H1 (cell line): ENCODE results near the gene CLEC10A. TPM values are rescaled to one million over a fixed set of nuclear protein-coding genes. Genes with fewer than 3 reads are reported as not detected.

ENCODE experiments used
- CTCF ChIA-PET: fragments of 300-600 bp; sonication (Branson Sonifier 250); formaldehyde crosslinking; loops from one replicate; lab custom pipeline; 2021; ENCODE audit not compliant: partially characterized antibody; lab: Charles Lee
- POLR2A ChIA-PET: fragments of 300-600 bp; sonication (Branson Sonifier 250); formaldehyde crosslinking; loops from one replicate; lab custom pipeline; 2021; ENCODE audit warnings: inconsistent platforms; ENCODE audit not compliant: partially characterized antibody; lab: Charles Lee
- DNase-seq, 2 experiments: peaks; one replicate each; pipeline versions ENCODE4 v3.0.0 to v3.0.0-alpha.2; 2010 to 2022; ENCODE audit warnings: low spot score in 2 of 2, low read depth in 1 of 2, mixed read lengths in 1 of 2
- FAIRE-seq: peaks from 2 replicates; lab custom pipeline; 2011; peaks lifted over from hg19 to GRCh38; lab: Jason Lieb, UNC
- H2AFZ ChIP-seq: 2 replicates; pipeline ENCODE4 v1.8.1; 2012; ENCODE audit warnings: low read length, inconsistent platforms
- H2AK5ac ChIP-seq: 2 replicates; pipeline ENCODE4 v1.6.1; 2013; ENCODE audit warnings: low read depth, low read length
- H2BK120ac ChIP-seq: replicated peaks from 2 replicates; pipeline ENCODE3; 2013; ENCODE audit warnings: low read depth, low read length, inconsistent platforms
- H2BK12ac ChIP-seq: 2 replicates; pipeline ENCODE4 v1.6.1; 2013; ENCODE audit warnings: low read depth, low read length
- H2BK15ac ChIP-seq: 2 replicates; pipeline ENCODE4 v1.6.1; 2013; ENCODE audit warnings: low read length
- H2BK20ac ChIP-seq: 2 replicates; pipeline ENCODE4 v1.6.1; 2013; ENCODE audit warnings: low read length
- H2BK5ac ChIP-seq: 2 replicates; pipeline ENCODE4 v1.6.1; 2013; ENCODE audit warnings: low read depth, low read length
- H3K14ac ChIP-seq: 2 replicates; pipeline ENCODE4 v1.6.1; 2013; ENCODE audit warnings: inconsistent platforms; ENCODE audit not compliant: insufficient read length
- H3K18ac ChIP-seq: 2 replicates; pipeline ENCODE4 v1.6.1; 2013; ENCODE audit warnings: low read length; ENCODE audit errors: extremely low read depth
- H3K23ac ChIP-seq: 2 replicates; pipeline ENCODE4 v1.6.1; 2013; ENCODE audit warnings: inconsistent platforms; ENCODE audit not compliant: insufficient read length
- H3K23me2 ChIP-seq: 2 replicates; pipeline ENCODE4 v1.6.1; 2013; ENCODE audit warnings: low read depth, low read length
- H3K27ac ChIP-seq: 2 replicates; pipeline ENCODE4 v1.6.1; 2011; ENCODE audit warnings: low read depth, low read length, inconsistent platforms
- H3K27me3 ChIP-seq, 4 experiments: replicated peaks in 1 of 4; 1 replicate in 1 of 4; 2 replicates in 3 of 4; pipeline versions ENCODE4 v1.6.1 to v1.8.1; 2011 to 2013; ENCODE audit warnings: low read length in 3 of 4, mild to moderate bottlenecking in 3 of 4, inconsistent platforms in 2 of 4, mixed read lengths in 2 of 4, moderate library complexity in 1 of 4; ENCODE audit not compliant: control insufficient read depth in 3 of 4, insufficient read depth in 3 of 4; ENCODE audit errors: extremely low read depth in 1 of 4
- H3K36me3 ChIP-seq, 4 experiments: 2 replicates each; pipeline versions ENCODE4 v1.6.1 to v1.8.1; 2011 to 2013; ENCODE audit warnings: mild to moderate bottlenecking in 4 of 4, low read length in 3 of 4, moderate library complexity in 2 of 4, control low read depth in 1 of 4, inconsistent platforms in 1 of 4; ENCODE audit not compliant: insufficient read depth in 4 of 4, control insufficient read depth in 2 of 4
- H3K4ac ChIP-seq: replicated peaks from 2 replicates; pipeline ENCODE3; 2013; ENCODE audit warnings: low read length, low read depth, mixed read lengths, inconsistent platforms; ENCODE audit not compliant: insufficient read length
- H3K4me1 ChIP-seq, 4 experiments: replicated peaks in 1 of 4; 1 replicate in 1 of 4; 2 replicates in 3 of 4; pipeline versions ENCODE4 v1.6.1 to v1.8.1; 2011 to 2013; ENCODE audit warnings: low read length in 3 of 4, inconsistent platforms in 2 of 4, mixed read lengths in 1 of 4; ENCODE audit not compliant: insufficient read depth in 4 of 4, control insufficient read depth in 3 of 4
- H3K4me2 ChIP-seq, 2 experiments: 2 replicates each; pipeline versions ENCODE4 v1.6.1 to v1.8.1; 2011 to 2013; ENCODE audit warnings: low read depth in 2 of 2, low read length in 2 of 2, control low read depth in 1 of 2, inconsistent platforms in 1 of 2, mild to moderate bottlenecking in 1 of 2; ENCODE audit not compliant: insufficient read depth in 1 of 2
- H3K4me3 ChIP-seq, 4 experiments: fragments of 200-600, 300-600 bp in 1 of 4; sonication (generic), shearing (Covaris generic), sonication (Bioruptor Twin) in 1 of 4; 2 replicates each; pipeline versions ENCODE4 v1.5.1 to v1.8.1; 2011 to 2016; ENCODE audit warnings: low read length in 4 of 4, low read depth in 3 of 4, control low read depth in 2 of 4, inconsistent platforms in 2 of 4, mild to moderate bottlenecking in 2 of 4, mixed read lengths in 1 of 4, moderate library complexity in 1 of 4; ENCODE audit not compliant: insufficient read depth in 2 of 4; ENCODE audit errors: extremely low read depth in 1 of 4
- H3K56ac ChIP-seq: replicated peaks from 2 replicates; pipeline ENCODE3; 2013; ENCODE audit warnings: low read depth, mild to moderate bottlenecking, mixed read lengths, low read length, inconsistent platforms; ENCODE audit not compliant: insufficient read length
- H3K79me1 ChIP-seq: 2 replicates; pipeline ENCODE4 v1.6.1; 2013; ENCODE audit warnings: low read depth, low read length, control low read depth
- H3K79me2 ChIP-seq, 2 experiments: 2 replicates each; pipeline versions ENCODE4 v1.6.1 to v1.8.1; 2012 to 2013; ENCODE audit warnings: low read length in 2 of 2, mild to moderate bottlenecking in 2 of 2, inconsistent platforms in 1 of 2; ENCODE audit not compliant: insufficient read depth in 2 of 2, control insufficient read depth in 1 of 2
- H3K9ac ChIP-seq, 4 experiments: replicated peaks in 1 of 4; 1 replicate in 1 of 4; 2 replicates in 3 of 4; pipeline versions ENCODE4 v1.6.1 to v1.8.1; 2011 to 2013; ENCODE audit warnings: low read depth in 3 of 4, low read length in 3 of 4, control low read depth in 2 of 4, mild to moderate bottlenecking in 2 of 4, moderate library complexity in 2 of 4, inconsistent platforms in 1 of 4; ENCODE audit errors: extremely low read depth in 1 of 4
- H3K9me3 ChIP-seq, 2 experiments: 2 replicates each; pipeline versions ENCODE4 v1.6.1 to v1.8.1; 2012 to 2013; ENCODE audit warnings: mild to moderate bottlenecking in 2 of 2, moderate library complexity in 2 of 2, control low read depth in 1 of 2, inconsistent platforms in 1 of 2, low read depth in 1 of 2, low read length in 1 of 2, mixed read lengths in 1 of 2; ENCODE audit not compliant: insufficient read depth in 2 of 2
- H4K20me1 ChIP-seq, 2 experiments: replicated peaks in 1 of 2; 2 replicates each; pipeline versions ENCODE3 to v1.8.1; 2011 to 2013; ENCODE audit warnings: inconsistent platforms in 2 of 2, low read length in 2 of 2, mild to moderate bottlenecking in 1 of 2; ENCODE audit not compliant: insufficient read depth in 2 of 2, control insufficient read depth in 1 of 2
- H4K5ac ChIP-seq: 2 replicates; pipeline ENCODE4 v1.6.1; 2013; ENCODE audit warnings: low read length, low read depth, mixed read lengths, inconsistent platforms; ENCODE audit not compliant: insufficient read length
- H4K8ac ChIP-seq: 2 replicates; pipeline ENCODE4 v1.8.0; 2013; ENCODE audit warnings: mild to moderate bottlenecking, moderate library complexity, low read length, inconsistent platforms; ENCODE audit not compliant: insufficient read depth; ENCODE audit errors: extremely low read depth
- H4K91ac ChIP-seq: replicated peaks from 2 replicates; pipeline ENCODE3; 2013; ENCODE audit warnings: low read length, mixed read lengths, inconsistent platforms; ENCODE audit not compliant: insufficient read length
- ASH2L ChIP-seq: fragments of 200-600, 300-600 bp; sonication (generic); IDR thresholded peaks from one replicate; pipeline ENCODE4 v1.7.1; 2017; ENCODE audit warnings: low read length
- EGR1 ChIP-seq: IDR thresholded peaks from 2 replicates; pipeline ENCODE4 v1.6.1; 2011; ENCODE audit warnings: low read depth, low read length, borderline replicate concordance
- GABPA ChIP-seq: IDR thresholded peaks from 2 replicates; pipeline ENCODE4 v1.6.1; 2011; ENCODE audit warnings: mild to moderate bottlenecking, low read length, moderate library complexity, borderline replicate concordance; ENCODE audit not compliant: insufficient read depth
- JUN ChIP-seq: IDR thresholded peaks from 2 replicates; pipeline ENCODE4 v1.6.1; 2011; ENCODE audit warnings: low read depth, mild to moderate bottlenecking, improper control_type of control experiment, low read length
- KDM5A ChIP-seq: fragments of 200-600 bp; IDR thresholded peaks from 2 replicates; pipeline ENCODE4 v1.7.1; 2012; ENCODE audit warnings: mild to moderate bottlenecking, low read length, inconsistent platforms, mixed read lengths
- PHF8 ChIP-seq: fragments of 200-600 bp; sonication (generic); conservative IDR thresholded peaks from 2 replicates; pipeline ENCODE4 v1.7.1; 2012; ENCODE audit warnings: low read depth, mild to moderate bottlenecking, inconsistent platforms, low read length, moderate library complexity
- SIN3A ChIP-seq, 2 experiments: IDR thresholded peaks in 1 of 2; conservative IDR thresholded peaks in 1 of 2; 2 replicates each; pipeline ENCODE4 v1.6.1; 2011 to 2012; ENCODE audit warnings: low read length in 2 of 2, improper control_type of control experiment in 1 of 2, low read depth in 1 of 2, mild to moderate bottlenecking in 1 of 2
- TBP ChIP-seq: IDR thresholded peaks from 2 replicates; pipeline ENCODE4 v1.6.1; 2011; ENCODE audit warnings: low read depth, low read length, improper control_type of control experiment
- WGBS, 2 experiments: shearing (Covaris generic) in 1 of 2; methylation state at CpG; one replicate each; pipeline versions ENCODE4 v1.1.6 to v1.1.7; 2013 to 2015; ENCODE audit warnings: low lambda C conversion rate in 2 of 2, mixed read lengths in 2 of 2, inconsistent platforms in 1 of 2, low coverage in 1 of 2, missing lambda C conversion rate in 1 of 2; ENCODE audit not compliant: insufficient replicate concordance in 2 of 2, insufficient coverage in 1 of 2, insufficient read length in 1 of 2; ENCODE audit errors: extremely low coverage in 1 of 2, missing lambda C conversion rate in 1 of 2; 5-methylcytosine and 5-hydroxymethylcytosine counted together
- polyA plus RNA-seq, 7 experiments: library from polyadenylated mRNA; depleted of rRNA in 3 of 7; stranded (reverse) in 5 of 7; unstranded in 2 of 7; fragments of >200 nt in 5 of 7; fragments of 200-250 nt in 2 of 7; gene quantifications; 1 replicate in 5 of 7; 2 replicates in 1 of 7; 4 replicates in 1 of 7; pipeline versions ENCODE4 v1.2.1 to v1.2.3, GENCODE V29; 2011 to 2013; ENCODE audit warnings: missing spikeins in 2 of 7, mixed read lengths in 2 of 7
- total RNA-seq: library from RNA; stranded (reverse); fragmentation: NEBNext Ultra II Directional; extraction: Animal tissue kit (Norgen Biotek cat#: 25700); gene quantifications from 2 replicates; pipeline ENCODE4 v1.2.1, GENCODE V29; 2021

CLEC10A gene
- total and polyA plus RNA-seq, 2 of the 8 experiments (the other 6 are each of a cell fraction or from before 2014, with no cell fraction given), result not detected

DNA sequence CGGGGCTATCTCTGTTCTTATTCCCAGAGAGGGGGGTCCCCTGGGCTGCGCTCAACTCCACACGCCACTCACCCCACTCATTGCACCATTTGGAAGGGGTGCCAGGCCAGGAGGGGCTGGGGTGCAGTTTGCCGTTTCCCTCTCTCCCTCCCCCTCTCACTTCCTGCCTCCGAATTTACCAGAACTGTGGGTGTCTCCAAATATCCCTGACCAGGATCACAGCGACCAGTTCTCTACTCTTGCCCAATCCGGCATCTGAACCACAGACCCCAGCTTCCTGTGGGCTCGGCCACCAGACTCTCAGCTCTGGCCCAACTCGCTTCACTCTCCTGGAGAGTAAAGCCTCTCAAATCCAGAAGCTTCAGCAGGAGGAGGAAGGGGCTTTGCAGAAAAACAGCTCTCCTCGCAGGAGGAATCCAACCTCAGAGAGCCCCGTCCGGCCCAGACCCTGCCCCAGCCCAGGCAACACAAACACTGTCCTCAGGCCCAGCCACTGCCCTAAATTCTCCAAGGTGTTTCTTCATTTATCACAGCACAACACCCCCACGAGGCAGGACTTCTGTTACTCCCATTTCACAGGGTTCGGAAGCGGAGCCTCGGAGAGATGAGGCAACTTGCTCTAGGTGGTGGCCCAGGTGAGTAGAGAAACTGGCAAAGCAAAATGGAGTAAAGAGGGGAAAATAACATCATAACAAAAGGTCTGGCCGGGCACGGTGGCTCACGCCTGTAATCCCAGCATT, 35.0 kb upstream of the CLEC10A start:
- H3K18ac ChIP-seq, result peak overlapping the region; percentile 32
- no peaks in the 10 kb centered on the region for H3K27me3 ChIP-seq
- H2BK5ac ChIP-seq, result peak overlapping the region; percentile 44; the same call in 1 of the 2 replicates
- peaks cover 0 to 4% of the 10 kb centered on the region in 2 experiments for H4K20me1 ChIP-seq
- no peak overlapping the region for H2BK15ac ChIP-seq
- no peak overlapping the region for H3K4me3 ChIP-seq
- no peak overlapping the region for H3K14ac ChIP-seq
- 79% methylated on average over 15 of the region's 19 CpGs; no CpG with 5 or more reads in 1 of the 2 experiments for WGBS, 2 experiments
- H4K5ac ChIP-seq, result no peak overlapping the region
- H2BK20ac ChIP-seq, result peak overlapping the region; percentile 72; the same call in 1 of the 2 replicates
- H3K23me2 ChIP-seq, result peaks cover 6% of the 10 kb centered on the region
- no peaks in the 10 kb centered on the region for H3K36me3 ChIP-seq
- no peaks in the 10 kb centered on the region for H3K79me2 ChIP-seq
- H2AFZ ChIP-seq, result peak overlapping the region; percentile 26; the same call in 1 of the 2 replicates
- ChIA-PET POLR2A (interaction anchor here (0.5 to 1.4 kb wide), 5 partner anchors 8 to 321 kb away, joined by 3 to 4 read pairs (median 4); no protein-coding TSS in a partner anchor), CTCF (interaction anchor here (0.9 to 1.7 kb wide), 7 partner anchors 11 to 69 kb away, joined by 3 to 7 read pairs (median 4); no protein-coding TSS in a partner anchor)
- peak overlapping the region; percentile 55 for H4K91ac ChIP-seq
- FAIRE-seq (no peak), DNase-seq (no peak)
- H3K9ac ChIP-seq, result no peak overlapping the region
- peak overlapping the region; percentile 59 for H3K4ac ChIP-seq
- H2BK12ac ChIP-seq, result peak overlapping the region; percentile 39; the same call in 1 of the 2 replicates
- no peak overlapping the region for H3K4me2 ChIP-seq
- H3K56ac ChIP-seq, result no peak overlapping the region
- TF ChIP-seq TBP, result no peak
- no peak for TF ChIP-seq KDM5A
- TF ChIP-seq GABPA, result no peak
- TF ChIP-seq ASH2L, result no peak
- TF ChIP-seq SIN3A (conservative IDR thresholded peaks at IDR 0.05 in 1 of 2, IDR thresholded peaks at IDR 0.05 in 1 of 2; ENCODE audit: low read depth in 1 of 2, low read length in 2 of 2), result no peak
- TF ChIP-seq EGR1, result no peak
- no peak for TF ChIP-seq PHF8
- no peak for TF ChIP-seq JUN
- H3K79me1 ChIP-seq, result peaks cover 2% of the 10 kb centered on the region; the same call in 1 of the 2 replicates
- H2AK5ac ChIP-seq, result no peak overlapping the region
- peaks cover 0 to 12% (median 4%) of the 10 kb centered on the region in 4 experiments; a peak in 4 of 7 replicates for H3K4me1 ChIP-seq
- H2BK120ac ChIP-seq, result peak overlapping the region; percentile 86
- H3K23ac ChIP-seq, result no peak overlapping the region
- no peak overlapping the region; the same call in 1 of the 2 replicates for H4K8ac ChIP-seq
- no peak overlapping the region for H3K27ac ChIP-seq
- no peaks in the 10 kb centered on the region for H3K9me3 ChIP-seq
